Right lobe of liver (tissue), 4 donors: Measurements from ENCODE around the gene KRTAP9-7.

Experiments used
- POLR2A ChIP-seq: fragments of 450-650 bp; IDR thresholded peaks from one replicate; pipeline ENCODE4 v1.6.1; 2017; ENCODE audit warnings: antibody characterized with exemption, mild to moderate bottlenecking
- TF ChIP-seq, protein P1 (sequence below), 4 donors: fragments of 200-600 bp in 3 of 4; fragments of 450-650 bp in 1 of 4; IDR thresholded peaks; one replicate each; pipeline versions ENCODE4 v1.5.1 to v1.8.0; 2016 to 2022; ENCODE audit warnings: antibody characterized with exemption in 4 of 4, mild to moderate bottlenecking in 2 of 4
- donor health status: DM: no; HTN: no; CAD: no.
- donor health status: DM: no; HTN: no; CAD: no.
- donor health status: DM: no; HTN: yes; CAD: no.

- no peak for TF ChIP-seq POLR2A
- TF ChIP-seq, protein P1, sequence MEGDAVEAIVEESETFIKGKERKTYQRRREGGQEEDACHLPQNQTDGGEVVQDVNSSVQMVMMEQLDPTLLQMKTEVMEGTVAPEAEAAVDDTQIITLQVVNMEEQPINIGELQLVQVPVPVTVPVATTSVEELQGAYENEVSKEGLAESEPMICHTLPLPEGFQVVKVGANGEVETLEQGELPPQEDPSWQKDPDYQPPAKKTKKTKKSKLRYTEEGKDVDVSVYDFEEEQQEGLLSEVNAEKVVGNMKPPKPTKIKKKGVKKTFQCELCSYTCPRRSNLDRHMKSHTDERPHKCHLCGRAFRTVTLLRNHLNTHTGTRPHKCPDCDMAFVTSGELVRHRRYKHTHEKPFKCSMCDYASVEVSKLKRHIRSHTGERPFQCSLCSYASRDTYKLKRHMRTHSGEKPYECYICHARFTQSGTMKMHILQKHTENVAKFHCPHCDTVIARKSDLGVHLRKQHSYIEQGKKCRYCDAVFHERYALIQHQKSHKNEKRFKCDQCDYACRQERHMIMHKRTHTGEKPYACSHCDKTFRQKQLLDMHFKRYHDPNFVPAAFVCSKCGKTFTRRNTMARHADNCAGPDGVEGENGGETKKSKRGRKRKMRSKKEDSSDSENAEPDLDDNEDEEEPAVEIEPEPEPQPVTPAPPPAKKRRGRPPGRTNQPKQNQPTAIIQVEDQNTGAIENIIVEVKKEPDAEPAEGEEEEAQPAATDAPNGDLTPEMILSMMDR (IDR thresholded peaks at IDR 0.05) = no peak
Observed at GRCh38 chr17:41230094-41230493, 45.4 kb upstream of the KRTAP9-7 start.
